Suprapubic skin (tissue), 4 donors: ENCODE data around the gene SNX27.

ENCODE experiments used
- POLR2A ChIP-seq, 2 donors: fragments of 450-650 bp; IDR thresholded peaks; one replicate each; pipeline ENCODE4 v1.6.1; 2017; ENCODE audit warnings: antibody characterized with exemption in 2 of 2, mild to moderate bottlenecking in 2 of 2, moderate library complexity in 2 of 2
- POLR2AphosphoS5 ChIP-seq, 3 donors: sonication (generic); formaldehyde crosslinking; IDR thresholded peaks; one replicate each; pipeline ENCODE4 v1.6.1; 2017; ENCODE audit warnings: antibody characterized with exemption in 3 of 3
- TF ChIP-seq, protein P1 (sequence below), 2 donors: fragments of 200-600 bp in 1 of 2; fragments of 450-650 bp in 1 of 2; sonication (generic) in 1 of 2; IDR thresholded peaks; one replicate each; pipeline ENCODE4 v1.5.1; 2016 to 2019; ENCODE audit warnings: antibody characterized with exemption in 2 of 2, mild to moderate bottlenecking in 1 of 2, moderate library complexity in 1 of 2

DNA sequence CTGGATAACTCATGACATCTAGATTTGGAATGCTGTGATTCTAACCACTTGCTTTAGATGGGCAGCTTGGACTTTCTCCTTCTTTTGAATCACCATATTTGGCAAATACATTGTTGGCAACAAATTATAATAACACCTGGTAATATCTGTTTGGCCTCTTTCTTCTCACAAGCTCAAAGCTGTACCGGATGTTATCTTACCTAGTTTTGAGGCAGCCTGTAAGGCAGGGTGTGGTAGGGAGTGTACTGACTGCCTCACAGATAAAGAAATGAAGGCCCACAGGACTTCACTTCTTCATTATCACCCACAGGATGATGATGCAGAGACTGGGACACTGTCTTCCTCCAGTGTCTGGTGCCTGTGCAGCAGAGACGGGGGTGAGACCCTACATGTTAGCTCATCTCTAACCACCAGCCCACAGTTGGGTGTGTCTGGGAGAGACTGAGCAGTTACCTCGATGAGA is 43.2 kb upstream of the SNX27 start:
- TF ChIP-seq, protein P1, sequence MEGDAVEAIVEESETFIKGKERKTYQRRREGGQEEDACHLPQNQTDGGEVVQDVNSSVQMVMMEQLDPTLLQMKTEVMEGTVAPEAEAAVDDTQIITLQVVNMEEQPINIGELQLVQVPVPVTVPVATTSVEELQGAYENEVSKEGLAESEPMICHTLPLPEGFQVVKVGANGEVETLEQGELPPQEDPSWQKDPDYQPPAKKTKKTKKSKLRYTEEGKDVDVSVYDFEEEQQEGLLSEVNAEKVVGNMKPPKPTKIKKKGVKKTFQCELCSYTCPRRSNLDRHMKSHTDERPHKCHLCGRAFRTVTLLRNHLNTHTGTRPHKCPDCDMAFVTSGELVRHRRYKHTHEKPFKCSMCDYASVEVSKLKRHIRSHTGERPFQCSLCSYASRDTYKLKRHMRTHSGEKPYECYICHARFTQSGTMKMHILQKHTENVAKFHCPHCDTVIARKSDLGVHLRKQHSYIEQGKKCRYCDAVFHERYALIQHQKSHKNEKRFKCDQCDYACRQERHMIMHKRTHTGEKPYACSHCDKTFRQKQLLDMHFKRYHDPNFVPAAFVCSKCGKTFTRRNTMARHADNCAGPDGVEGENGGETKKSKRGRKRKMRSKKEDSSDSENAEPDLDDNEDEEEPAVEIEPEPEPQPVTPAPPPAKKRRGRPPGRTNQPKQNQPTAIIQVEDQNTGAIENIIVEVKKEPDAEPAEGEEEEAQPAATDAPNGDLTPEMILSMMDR (IDR thresholded peaks at IDR 0.05), result no peak
- TF ChIP-seq POLR2A (IDR thresholded peaks at IDR 0.05) (no peak), POLR2AphosphoS5 (IDR thresholded peaks at IDR 0.05) (no peak)
